ENCODE data around the gene STKLD1. TPM values are rescaled to one million over a fixed set of nuclear protein-coding genes. Genes with fewer than 3 reads are reported as not detected.
"Not testable (repeated sequence)": the region's sequence is repeated elsewhere in the genome, so short reads cannot be mapped to it uniquely, and the experiment has no call there.

STKLD1 gene
- 0.71 and 0.94 TPM in 2 replicates for total RNA-seq (2022)
- percentile 13 among the genes with signal in this experiment for Bru-seq, nascent RNA
- BruChase-seq, experiment 1, labeled RNA remaining after a 6-hour chase, result percentile 26 among the genes with signal in this experiment
- percentile 19 among the genes with signal in this experiment for BruChase-seq, experiment 2, labeled RNA remaining after a 2-hour chase
- long read RNA-seq, result 0 reads

DNA sequence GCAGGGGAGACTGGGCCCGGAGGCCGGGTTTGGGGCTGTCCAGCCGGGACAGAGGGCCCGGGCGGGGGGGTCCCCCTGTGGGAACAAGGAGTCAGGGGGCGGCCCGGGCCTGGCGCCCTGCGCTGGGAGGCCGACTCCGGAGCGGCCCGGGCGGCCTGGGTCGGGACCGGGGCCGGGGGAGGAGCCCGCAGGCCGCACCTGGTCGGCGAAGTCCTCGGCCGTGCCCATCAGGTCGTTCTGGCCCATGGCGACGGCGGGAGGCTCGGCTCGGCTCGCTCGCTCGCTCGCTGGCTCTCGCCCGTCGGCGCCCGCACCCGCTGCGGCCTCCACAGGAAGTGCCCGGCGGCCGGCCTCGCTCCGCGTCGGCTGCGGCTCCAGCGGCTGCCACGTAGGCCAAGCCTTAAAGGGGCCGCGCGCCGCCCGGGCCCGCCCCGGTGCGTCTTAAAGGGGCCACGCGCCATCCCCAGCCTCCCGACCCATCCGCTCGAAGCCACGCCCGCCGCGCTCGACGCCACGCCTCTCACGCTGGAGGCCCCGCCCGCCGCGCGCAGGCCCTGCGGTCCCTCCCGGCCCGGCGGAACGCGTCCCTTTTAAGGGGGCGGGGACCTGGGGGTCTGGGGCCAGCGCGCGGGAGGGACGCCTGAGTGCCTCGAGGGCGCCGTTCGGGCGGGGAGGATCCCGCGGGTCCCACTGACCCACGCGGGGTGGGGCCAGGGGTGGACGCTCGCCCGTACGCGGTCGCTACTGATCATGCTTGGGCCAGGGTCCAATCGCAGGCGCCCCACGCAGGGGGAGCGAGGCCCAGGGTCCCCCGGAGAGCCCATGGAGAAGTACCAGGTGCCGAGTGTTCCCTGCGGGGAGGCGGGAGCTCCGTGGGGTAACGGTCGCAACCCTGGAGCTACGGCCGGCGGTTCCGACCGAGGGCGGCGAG, at the start of gene STKLD1, which contains the start of gene SURF4:
STKLD1 (plus strand) TSS at position 643 of the 931 bp plus-strand sequence; CDS start at position 751, 108 bp downstream.
SURF4 (minus strand) TSS at position 337 of the 931 bp plus-strand sequence; CDS start at position 246, 91 bp downstream.
- Mint-ChIP-seq H3K9me3 (ENCODE audit: low read depth, unreplicated experiment) (no peaks in the 10 kb centered on the region), H3K27ac (ENCODE audit: unreplicated experiment) (peak within 1 kb of the TSS; percentile 88), H3K4me3 (ENCODE audit: low read depth, unreplicated experiment) (peak within 1 kb of the TSS; percentile 89), H3K36me3 (ENCODE audit: insufficient read depth, unreplicated experiment) (peaks cover 32% of the 10 kb centered on the region), H3K4me1 (ENCODE audit: low read depth, unreplicated experiment) (peaks cover 9% of the 10 kb centered on the region), H3K27me3 (ENCODE audit: unreplicated experiment) (no peaks in the 10 kb centered on the region)
- no TSS peak for BruUV-seq (replicated peaks)
- peak; percentile 93 for DNase-seq
- TF ChIP-seq, protein P1, sequence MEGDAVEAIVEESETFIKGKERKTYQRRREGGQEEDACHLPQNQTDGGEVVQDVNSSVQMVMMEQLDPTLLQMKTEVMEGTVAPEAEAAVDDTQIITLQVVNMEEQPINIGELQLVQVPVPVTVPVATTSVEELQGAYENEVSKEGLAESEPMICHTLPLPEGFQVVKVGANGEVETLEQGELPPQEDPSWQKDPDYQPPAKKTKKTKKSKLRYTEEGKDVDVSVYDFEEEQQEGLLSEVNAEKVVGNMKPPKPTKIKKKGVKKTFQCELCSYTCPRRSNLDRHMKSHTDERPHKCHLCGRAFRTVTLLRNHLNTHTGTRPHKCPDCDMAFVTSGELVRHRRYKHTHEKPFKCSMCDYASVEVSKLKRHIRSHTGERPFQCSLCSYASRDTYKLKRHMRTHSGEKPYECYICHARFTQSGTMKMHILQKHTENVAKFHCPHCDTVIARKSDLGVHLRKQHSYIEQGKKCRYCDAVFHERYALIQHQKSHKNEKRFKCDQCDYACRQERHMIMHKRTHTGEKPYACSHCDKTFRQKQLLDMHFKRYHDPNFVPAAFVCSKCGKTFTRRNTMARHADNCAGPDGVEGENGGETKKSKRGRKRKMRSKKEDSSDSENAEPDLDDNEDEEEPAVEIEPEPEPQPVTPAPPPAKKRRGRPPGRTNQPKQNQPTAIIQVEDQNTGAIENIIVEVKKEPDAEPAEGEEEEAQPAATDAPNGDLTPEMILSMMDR (IDR thresholded peaks at IDR 0.05; ENCODE audit: unreplicated experiment), result no peak
- CTCF ChIA-PET, result no interaction called here
- intact Hi-C loops (cut with micrococcal nuclease; ENCODE audit: unreplicated experiment), result loop anchor here (2.0 kb wide), 1 partner anchor 19 kb away; the partner anchor contains the start of genes SURF1 and SURF2

DNA sequence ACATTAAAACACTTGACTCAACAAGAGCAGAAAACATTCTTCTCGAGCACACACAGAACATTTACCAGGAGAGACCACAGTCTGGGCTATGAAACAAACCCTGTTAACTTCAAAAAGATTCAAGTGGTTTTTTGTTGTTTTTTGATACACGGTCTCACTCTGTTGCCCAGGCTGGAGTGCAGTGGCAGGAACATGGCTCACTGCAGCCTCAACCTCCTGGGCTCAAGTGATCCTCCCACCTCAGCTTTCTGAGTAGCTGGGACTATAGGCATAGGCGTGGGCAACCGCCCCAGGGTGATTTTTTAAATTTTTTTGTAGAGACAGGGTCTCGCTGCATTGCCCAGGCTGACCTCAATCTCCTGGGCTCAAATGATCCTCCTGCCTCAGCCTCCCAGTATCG, 49.1 kb upstream of the STKLD1 start:
- intact Hi-C loops (cut with micrococcal nuclease; ENCODE audit: unreplicated experiment); H3K4me3 Mint-ChIP-seq (ENCODE audit: low read depth, unreplicated experiment); H3K9me3 Mint-ChIP-seq (ENCODE audit: low read depth, unreplicated experiment); BruUV-seq (replicated peaks); CTCF ChIA-PET; H3K27ac Mint-ChIP-seq (ENCODE audit: unreplicated experiment); DNase-seq: not testable (repeated sequence)
- H3K4me1 Mint-ChIP-seq (ENCODE audit: low read depth, unreplicated experiment), result peaks cover 26% of the 10 kb centered on the region
- peaks cover 24% of the 10 kb centered on the region for H3K27me3 Mint-ChIP-seq (ENCODE audit: unreplicated experiment)
- peaks cover 24% of the 10 kb centered on the region for H3K36me3 Mint-ChIP-seq (ENCODE audit: insufficient read depth, unreplicated experiment)

DNA sequence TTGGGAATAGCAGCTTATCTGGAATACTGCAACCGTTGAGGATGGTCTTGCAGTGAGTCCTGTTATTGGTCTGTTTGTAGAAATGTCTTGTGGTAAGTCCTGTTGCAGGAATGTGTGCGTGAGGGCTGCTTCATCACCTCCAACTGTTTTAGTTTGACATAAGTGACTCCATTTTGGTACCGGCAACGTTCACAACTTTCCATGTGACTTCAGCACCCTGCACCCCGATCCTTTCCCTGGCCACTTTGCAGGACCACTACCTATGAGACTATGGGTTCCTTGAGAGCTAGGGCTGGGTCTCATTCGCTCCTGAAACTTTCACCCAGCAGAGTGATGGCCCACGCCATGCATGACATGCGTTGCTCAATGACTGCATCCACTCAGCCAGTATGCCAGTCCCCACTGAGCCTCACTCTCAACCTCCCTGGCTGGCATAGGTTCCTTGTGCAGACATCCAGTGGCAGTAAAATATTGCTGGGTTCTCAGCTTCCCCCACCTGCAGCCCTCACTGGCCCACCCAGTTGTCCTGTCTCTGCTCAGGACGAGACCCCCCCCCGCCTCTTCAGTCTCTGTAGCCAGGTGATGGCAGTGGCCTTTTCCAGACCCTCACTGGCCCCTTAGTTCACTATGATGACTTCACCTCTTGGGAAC, 48.2 kb upstream of the STKLD1 start:
- Mint-ChIP-seq H3K36me3 (ENCODE audit: insufficient read depth, unreplicated experiment) (peaks cover 28% of the 10 kb centered on the region), H3K4me3 (ENCODE audit: low read depth, unreplicated experiment) (no peak overlapping the region), H3K27ac (ENCODE audit: unreplicated experiment) (no peak overlapping the region), H3K27me3 (ENCODE audit: unreplicated experiment) (peaks cover 16% of the 10 kb centered on the region), H3K4me1 (ENCODE audit: low read depth, unreplicated experiment) (peaks cover 26% of the 10 kb centered on the region), H3K9me3 (ENCODE audit: low read depth, unreplicated experiment) (peaks cover 7% of the 10 kb centered on the region)
- TF ChIP-seq, protein P1 (IDR thresholded peaks at IDR 0.05; ENCODE audit: unreplicated experiment), result no peak
- intact Hi-C loops (cut with micrococcal nuclease; ENCODE audit: unreplicated experiment), result no loop called here
- BruUV-seq (replicated peaks), result no TSS peak
- no peak for DNase-seq
- CTCF ChIA-PET, result interaction anchor here (2.8 kb wide), 1 partner anchor 141 kb away, joined by 46 read pairs; no protein-coding TSS in a partner anchor

DNA sequence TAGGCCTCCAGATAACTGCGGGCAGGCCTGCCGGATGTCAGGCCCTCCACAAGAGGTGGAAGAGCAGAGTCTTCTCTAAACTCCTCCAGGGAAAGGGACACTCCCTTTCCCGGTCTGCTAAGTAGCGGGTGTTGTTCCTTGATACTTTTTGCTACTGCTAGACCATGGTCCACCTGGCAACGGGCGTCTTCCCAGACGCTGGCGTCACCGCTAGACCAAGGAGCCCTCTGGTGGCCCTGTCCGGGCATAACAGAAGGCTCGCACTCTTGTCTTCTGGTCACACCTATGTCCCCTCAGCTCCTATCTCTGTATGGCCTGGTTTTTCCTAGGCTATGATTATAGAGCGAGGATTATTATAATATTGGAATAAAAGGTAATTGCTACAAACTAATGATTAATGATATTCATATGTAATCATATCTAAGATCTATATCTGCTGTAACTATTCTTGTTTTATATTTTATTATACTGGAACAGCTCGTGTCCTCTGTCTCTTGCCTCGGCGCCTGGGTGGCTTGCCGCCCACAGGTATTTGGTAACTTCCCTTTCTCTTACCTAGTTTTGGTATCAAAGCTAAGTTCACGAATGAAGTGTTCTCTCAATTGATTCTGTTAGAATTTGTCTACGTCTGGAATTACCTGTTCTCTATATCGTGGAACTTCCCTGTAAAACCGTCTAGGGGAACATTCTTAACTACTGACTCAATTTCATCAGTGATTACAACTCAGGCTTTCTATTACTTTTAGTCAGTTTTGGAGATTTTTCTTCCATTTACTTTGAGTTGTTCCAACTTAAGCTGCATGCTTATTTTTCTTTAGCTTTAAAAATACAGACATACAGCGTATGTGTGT, 46.6 kb upstream of the STKLD1 start:
- TF ChIP-seq, protein P1 (IDR thresholded peaks at IDR 0.05; ENCODE audit: unreplicated experiment), result peak; percentile 37
- H3K27ac Mint-ChIP-seq (ENCODE audit: unreplicated experiment), result peak overlapping the region; percentile 82
- DNase-seq, result peak; percentile 39
- H3K36me3 Mint-ChIP-seq (ENCODE audit: insufficient read depth, unreplicated experiment), result peaks cover 36% of the 10 kb centered on the region
- not testable (repeated sequence) for H3K27me3 Mint-ChIP-seq (ENCODE audit: unreplicated experiment); H3K4me3 Mint-ChIP-seq (ENCODE audit: low read depth, unreplicated experiment); H3K9me3 Mint-ChIP-seq (ENCODE audit: low read depth, unreplicated experiment); BruUV-seq (replicated peaks)
- intact Hi-C loops (cut with micrococcal nuclease; ENCODE audit: unreplicated experiment), result loop anchor here (1.0 kb wide), 1 partner anchor 143 kb away; no protein-coding TSS in a partner anchor
- H3K4me1 Mint-ChIP-seq (ENCODE audit: low read depth, unreplicated experiment), result peaks cover 34% of the 10 kb centered on the region
- CTCF ChIA-PET, result interaction anchor here (0.5 to 2.8 kb wide), 3 partner anchors 91 to 146 kb away, joined by 3 to 46 read pairs (median 5); no protein-coding TSS in a partner anchor

Measured in Calu3 (cell line).